ENCODE measurements around the gene TEX52.

TEX52 gene

DNA sequence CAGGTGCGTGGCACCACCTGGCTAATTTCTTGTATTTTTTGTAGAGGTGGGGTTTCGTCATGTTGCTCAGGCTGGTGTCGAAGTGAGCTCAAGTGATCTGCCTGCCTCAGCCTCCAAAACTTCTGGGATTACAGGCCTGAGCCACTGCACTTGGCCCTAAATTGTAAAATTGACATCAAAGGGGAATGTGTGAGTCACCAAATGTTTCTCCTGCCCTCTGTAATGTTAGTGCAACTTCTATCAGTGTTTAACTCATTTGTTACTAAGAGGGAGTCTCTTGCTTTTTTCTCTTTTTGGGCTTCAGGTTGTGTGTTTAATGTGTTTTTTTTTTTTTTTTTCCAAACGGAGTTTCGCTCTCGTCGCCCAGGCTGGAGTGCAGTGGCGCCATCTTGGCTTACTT, 36.2 kb upstream of the TEX52 start:
- peak; percentile 77 for DNase-seq (ENCODE audit: low read depth)
- no peak overlapping the region for H3K4me3 ChIP-seq (replicated peaks; ENCODE audit: low read depth, low read length)
- no peak for TF ChIP-seq CTCF (IDR thresholded peaks at IDR 0.05; ENCODE audit: low read length, missing control alignments)

DNA sequence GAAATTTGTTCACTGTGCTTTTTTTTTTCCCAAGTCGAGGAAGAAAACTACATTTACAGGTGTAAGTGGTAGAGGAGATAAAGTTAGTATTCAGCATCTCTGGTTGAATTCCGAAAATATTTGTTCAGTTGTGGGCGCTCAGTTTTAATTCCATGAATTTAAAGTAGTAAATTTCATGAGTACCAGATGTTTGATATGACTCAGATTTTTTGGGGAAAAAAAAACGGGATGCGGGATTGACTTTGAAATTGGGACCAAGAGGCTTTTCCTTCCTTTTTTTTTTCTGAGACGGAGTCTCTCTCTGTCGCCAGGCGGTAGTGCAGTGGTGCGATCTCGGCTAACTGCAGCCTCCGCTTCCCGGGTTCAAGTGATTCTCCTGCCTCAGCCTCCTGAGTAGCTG, 35.4 kb upstream of the TEX52 start:
- peak overlapping the region; percentile 77 for H3K4me3 ChIP-seq (replicated peaks; ENCODE audit: low read depth, low read length)
- no peak for DNase-seq (ENCODE audit: low read depth)
- TF ChIP-seq CTCF (IDR thresholded peaks at IDR 0.05; ENCODE audit: low read length, missing control alignments), result no peak

GRCh38 chr12:2891240-2892053, 34.6 kb upstream of the TEX52 start:
- peak overlapping the region; percentile 77 for H3K4me3 ChIP-seq (replicated peaks; ENCODE audit: low read depth, low read length)
- peak; percentile 67 for DNase-seq (ENCODE audit: low read depth)
- TF ChIP-seq CTCF (IDR thresholded peaks at IDR 0.05; ENCODE audit: low read length, missing control alignments), result no peak

DNA sequence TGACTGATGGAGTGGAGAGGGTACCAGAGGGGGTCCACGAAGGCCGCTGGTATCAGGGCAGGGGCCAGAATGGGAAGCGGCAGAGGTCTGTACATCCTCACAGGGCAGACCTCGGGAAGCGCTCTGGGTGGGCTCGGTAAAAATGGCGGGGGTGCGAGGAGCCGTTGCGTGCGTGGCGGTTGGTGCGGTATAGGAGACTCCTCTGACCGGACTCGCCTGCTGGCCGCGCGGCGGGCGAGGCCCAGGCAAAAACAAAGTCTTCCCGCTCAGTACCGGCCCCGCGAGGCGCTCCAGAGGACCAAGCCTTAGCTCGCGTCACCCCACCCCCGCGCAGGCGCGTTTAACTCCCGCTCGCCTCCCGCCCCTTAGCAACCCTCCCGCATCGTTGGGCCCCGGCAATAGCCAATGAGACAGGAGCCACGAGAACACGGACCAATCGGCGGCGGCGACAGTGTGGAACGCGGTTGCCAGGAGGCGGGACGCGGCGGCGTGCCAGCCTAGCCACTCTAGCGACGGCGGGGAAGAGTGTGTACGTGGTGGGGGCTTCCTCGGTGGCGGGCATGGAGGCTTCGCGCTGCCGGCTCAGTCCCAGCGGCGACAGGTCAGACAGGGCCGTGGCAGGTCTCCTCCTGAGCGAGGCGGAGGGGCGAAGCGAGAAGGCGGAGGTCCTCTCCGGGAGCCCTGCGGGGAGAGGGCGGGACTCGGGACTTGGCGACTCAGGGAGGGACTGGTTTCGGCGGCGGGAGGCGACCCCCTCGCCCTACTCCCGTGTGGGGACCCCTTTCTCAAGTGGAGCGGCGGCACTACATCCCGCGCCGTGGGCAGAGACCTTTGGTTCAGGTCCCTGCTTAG, 33.8 kb upstream of the TEX52 start, which contains the start of gene TULP3:
TULP3 (plus strand) TSS at position 504 of the 852 bp plus-strand sequence; CDS start at position 561, 57 bp downstream.
- TF ChIP-seq CTCF (IDR thresholded peaks at IDR 0.05; ENCODE audit: low read length, missing control alignments), result peak; percentile 4
- peak; percentile 97 for DNase-seq (ENCODE audit: low read depth)
- peak within 1 kb of the TSS; percentile 77 for H3K4me3 ChIP-seq (replicated peaks; ENCODE audit: low read depth, low read length)

GRCh38 chr12:2890001-2890387, 33.2 kb upstream of the TEX52 start:
- DNase-seq (ENCODE audit: low read depth), result no peak
- peak overlapping the region; percentile 77 for H3K4me3 ChIP-seq (replicated peaks; ENCODE audit: low read depth, low read length)
- TF ChIP-seq CTCF (IDR thresholded peaks at IDR 0.05; ENCODE audit: low read length, missing control alignments), result no peak

GRCh38 chr12:2886768-2887450, 30.1 kb upstream of the TEX52 start:
- no peak for DNase-seq (ENCODE audit: low read depth)
- no peak for TF ChIP-seq CTCF (IDR thresholded peaks at IDR 0.05; ENCODE audit: low read length, missing control alignments)
- H3K4me3 ChIP-seq (replicated peaks; ENCODE audit: low read depth, low read length), result no peak overlapping the region
